Measurements from ENCODE around the gene SUMF1.

GRCh38 chr3:4359805-4360502, 107.1 kb downstream of the SUMF1 start:
- TF ChIP-seq TAF1 (IDR thresholded peaks at IDR 0.05; ENCODE audit: borderline replicate concordance, insufficient read depth, low read length) (no peak), POLR2AphosphoS5 (IDR thresholded peaks at IDR 0.05; ENCODE audit: low read depth, low read length) (no peak)

Measured in PFSK-1 (cell line).